Renal cortical epithelial cell (primary cell): ENCODE measurements around the gene SLC9A9. TPM values are rescaled to one million over a fixed set of nuclear protein-coding genes. Genes with fewer than 3 reads are reported as not detected.

Experiments
- DNase-seq: peaks from one replicate; pipeline ENCODE4 v3.0.0-alpha.2; 2011; ENCODE audit warnings: low read depth
- total RNA-seq: library from RNA; depleted of rRNA; stranded (reverse); fragments of >200 nt; gene quantifications from 2 replicates; pipeline ENCODE4 v1.2.3, GENCODE V29; 2014

Gene SLC9A9
- total RNA-seq, 1 donor from 2014 or later: 1.0 TPM

DNA sequence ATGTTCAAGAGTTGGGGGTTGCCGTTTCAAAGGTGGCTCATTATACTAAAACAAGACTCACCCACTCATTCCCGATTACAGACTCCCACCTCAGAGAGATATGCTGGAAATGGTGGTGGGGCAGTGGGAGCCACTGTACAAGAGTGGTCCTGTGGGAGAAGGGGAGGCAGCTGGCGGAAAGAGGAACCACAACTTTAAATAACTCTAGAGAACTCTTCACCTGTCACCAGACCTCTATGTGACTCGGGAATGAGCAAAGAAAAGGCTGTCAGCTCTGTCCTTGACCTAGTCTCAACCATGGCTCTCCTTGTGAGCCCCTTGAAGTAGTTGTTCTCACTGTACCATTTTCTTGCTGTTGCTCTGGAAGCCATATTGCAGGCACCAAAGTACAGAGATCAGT lies 434.9 kb downstream of the SLC9A9 start:
- DNase-seq: no peak

DNA sequence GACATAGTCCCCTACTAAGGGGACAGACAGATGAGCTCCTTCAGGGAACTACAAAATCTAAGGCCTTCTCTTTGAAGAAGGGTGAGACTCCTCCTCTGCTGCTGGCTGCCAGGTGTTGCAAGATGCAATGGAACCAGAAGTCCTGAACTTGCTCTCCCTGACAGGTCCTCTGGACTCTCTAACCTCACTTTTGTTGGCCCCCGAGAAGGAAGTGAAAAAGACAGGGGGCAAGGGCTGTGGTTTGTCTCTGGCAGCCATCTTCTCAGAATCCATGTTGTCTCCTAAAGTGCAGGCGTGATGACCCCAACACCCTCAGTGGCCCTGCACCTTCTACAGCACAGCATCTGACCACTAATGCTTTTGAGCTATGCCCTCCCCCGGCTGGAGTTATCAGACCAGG lies 436.2 kb downstream of the SLC9A9 start:
- DNase-seq: no peak

DNA sequence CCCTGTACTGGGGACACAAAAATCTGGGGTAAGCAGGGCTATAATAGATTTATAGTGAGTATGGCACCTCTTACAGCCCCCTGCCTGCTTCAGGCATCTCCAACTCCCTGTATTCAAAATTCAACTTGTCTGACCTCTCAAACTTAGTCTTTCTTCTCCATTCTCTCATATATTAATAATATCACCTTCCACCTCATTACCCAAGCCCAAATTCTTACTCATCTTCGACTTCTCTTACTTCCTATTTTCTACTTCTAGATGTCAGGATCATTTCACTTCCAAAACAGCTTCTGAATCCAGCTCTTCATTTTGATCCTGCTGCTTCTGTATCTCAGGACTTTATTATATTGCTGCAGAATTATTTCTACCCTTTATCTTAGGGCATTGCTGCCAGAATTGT lies 438.0 kb downstream of the SLC9A9 start:
- no peak for DNase-seq

DNA sequence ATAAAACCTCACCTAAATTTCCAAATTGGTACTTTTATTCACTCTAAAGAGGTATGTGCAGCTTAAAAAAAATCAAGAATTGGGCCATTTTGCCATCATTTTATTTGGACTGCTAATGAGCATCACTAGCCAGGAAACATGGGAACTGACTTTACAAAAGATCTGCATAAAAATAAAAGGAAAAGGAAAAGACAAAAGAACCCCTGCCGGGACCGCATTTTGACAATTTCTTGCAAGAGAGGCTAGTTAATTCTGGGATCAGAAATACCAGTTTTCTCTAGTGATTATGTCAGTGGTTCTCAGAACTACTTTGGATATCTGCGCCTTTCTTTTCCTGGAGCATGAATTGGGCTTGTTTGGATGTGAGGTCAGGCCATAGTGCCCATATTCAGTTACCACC lies 439.5 kb downstream of the SLC9A9 start:
- DNase-seq: no peak

DNA sequence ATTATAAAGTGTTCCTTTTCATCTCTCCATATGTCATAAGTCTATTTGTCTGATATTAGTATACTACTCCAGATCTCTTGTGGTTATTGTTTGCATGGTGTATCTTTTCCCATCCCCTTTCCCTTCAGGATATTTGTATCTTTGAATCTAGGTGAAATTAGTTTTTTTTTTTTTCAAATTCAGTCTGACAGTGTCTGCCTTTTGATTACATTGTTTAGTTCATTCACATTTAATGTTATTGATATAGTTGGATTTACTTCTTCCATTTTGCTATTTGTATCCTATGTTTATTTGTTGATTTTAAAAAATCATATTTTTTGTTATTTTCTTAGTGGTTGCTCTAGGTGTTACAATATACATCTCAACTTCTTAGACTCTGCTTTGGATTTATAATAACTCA lies 445.7 kb downstream of the SLC9A9 start:
- DNase-seq: no peak

DNA sequence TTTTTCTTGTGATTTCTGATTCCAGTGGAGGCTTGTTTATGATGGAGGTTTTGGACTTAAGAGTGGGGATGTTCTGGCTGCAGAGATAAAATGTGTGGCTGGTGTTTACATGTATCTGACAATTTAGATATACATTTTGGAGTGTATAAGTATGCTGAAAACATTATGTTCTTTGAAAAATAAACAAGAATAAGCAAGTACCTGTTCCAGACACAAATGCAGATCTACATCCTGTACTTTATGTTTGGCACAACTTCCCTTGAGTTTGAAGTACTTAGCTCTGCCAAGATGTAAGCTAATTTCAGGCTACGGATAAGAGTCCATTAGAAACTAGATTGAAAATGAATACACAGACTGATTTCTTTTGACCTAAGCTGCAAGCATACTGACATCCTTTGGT lies 451.5 kb downstream of the SLC9A9 start:
- no peak for DNase-seq

DNA sequence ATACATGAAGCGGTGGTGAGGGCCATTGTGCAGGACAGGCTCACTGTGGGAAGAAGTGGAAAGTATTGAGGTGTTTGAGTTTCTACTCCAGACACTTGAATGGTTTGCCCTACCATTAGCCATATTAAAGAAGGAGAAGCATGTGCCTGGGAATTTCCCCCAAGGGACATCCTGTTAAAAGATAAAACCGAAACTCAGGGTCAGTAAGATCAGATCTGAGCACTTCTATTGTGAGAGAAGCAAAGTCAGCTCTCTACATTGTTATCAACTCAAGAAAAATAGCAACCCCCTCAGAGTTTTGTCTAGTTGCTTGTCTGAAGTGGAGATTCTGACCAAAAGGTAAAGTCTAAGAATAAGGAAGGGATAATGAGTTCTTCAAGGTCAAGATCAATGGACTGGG lies 458.9 kb downstream of the SLC9A9 start:
- no peak for DNase-seq

DNA sequence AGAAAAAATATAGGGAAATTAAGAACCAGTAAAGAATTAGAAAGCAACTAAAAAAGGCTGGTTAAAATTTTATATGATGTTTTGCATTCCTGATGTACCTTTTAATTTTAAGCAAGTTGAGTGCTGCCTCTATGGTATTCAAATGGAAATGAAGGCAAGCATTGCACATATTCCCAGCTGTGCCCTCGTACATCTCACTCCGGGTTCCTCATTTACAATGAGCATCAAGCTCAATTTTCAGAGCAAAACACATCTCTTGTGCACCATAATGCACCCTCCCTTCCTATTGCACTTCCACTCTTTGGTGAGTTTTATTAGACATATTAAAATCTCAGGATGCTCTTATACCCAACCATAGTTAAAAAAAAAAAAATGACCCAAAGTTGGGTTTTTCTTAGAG lies 460.8 kb downstream of the SLC9A9 start:
- no peak for DNase-seq

DNA sequence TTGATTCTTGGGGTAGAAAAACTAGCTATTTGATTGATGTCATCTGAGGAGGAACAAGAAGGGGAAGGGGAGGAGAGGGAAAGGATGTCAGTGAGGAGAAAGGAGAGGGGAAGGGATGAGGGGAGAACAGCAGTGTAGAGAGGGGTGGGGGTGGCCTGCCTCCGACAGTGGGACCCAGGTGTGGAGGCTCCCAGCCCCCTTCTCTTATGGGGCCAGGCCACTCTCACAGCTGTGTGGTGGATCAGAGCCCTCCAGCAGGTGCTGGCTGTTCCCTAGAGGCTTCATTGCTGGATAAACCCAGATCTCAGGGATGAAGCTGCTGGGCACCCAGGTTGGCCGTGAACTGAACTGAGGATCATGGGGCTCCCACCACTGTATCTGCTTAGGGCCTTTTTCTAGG lies 464.2 kb downstream of the SLC9A9 start:
- no peak for DNase-seq

DNA sequence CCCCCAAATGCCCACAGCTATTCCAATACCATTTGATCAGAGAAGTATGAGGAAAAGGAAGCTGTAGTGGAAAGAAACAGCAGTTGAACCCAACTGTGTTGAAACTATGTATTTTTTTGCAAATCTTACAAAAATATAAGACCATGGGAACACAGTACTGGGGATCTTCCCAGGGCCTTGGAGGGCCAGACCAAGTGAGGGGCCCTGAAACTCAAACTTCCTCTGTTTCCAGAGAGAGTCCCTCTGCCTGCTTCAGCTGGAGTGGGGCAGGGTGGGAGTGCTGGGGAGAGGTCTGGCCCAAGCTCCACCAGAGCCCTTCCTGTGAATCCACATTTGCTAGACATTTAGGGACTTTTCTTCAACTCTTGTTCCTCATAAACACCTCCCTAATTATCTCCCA lies 464.8 kb downstream of the SLC9A9 start:
- no peak for DNase-seq

DNA sequence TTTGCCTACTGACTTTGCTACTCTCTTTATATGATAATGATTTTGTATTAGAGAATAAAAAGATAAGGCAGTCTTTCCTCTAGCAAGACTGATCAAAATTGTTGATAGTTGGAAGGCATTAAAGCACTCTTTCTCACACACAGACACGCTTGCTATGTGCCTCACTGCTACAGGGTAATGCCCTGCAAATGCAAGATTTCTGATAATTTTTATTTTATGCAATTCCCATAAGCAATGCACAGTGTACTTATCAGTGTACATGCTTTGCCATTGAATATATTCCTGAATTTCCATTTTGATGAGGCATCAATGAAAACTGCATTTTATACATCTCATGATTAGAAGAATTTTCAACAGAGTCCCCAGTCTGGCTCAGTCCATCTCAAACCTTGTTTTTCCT lies 465.5 kb downstream of the SLC9A9 start:
- no peak for DNase-seq

DNA sequence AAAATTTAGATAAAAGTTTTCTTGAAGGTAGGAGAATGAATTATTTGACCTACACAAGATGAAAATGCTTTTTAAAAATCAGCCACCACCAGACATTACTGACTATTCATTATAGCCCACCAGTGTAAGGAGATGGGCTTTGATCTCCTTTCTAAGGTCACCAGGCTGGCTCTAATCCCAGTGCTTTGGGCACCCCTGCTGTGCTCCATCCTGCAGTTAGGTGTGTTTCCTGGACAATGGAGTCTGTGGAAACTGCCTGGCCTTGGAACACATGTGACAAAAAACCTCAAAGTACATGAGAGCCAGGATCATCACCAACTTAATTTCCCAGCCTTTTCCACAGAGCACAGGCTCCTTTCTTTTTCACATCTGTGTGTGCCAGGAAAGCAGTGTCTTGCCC lies 467.8 kb downstream of the SLC9A9 start:
- DNase-seq: no peak

DNA sequence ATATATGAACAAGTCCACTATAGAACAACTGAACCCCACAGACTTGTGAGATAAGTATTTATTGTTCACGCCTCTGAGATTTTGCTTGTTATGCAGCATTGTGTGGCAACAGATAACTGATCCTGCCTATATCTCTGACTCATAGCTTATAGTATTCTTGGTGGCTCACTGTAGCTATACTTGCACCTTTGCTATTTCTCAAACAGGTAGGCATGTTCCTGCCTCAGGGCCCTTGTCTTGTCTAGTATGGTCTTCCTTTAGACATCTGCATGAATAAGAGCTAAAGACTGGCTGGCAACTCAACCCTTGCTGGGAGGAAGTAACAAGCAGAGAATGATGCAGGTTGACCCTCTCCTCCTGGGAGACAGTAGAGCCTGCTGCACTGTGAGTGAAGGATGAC lies 472.6 kb downstream of the SLC9A9 start:
- no peak for DNase-seq

DNA sequence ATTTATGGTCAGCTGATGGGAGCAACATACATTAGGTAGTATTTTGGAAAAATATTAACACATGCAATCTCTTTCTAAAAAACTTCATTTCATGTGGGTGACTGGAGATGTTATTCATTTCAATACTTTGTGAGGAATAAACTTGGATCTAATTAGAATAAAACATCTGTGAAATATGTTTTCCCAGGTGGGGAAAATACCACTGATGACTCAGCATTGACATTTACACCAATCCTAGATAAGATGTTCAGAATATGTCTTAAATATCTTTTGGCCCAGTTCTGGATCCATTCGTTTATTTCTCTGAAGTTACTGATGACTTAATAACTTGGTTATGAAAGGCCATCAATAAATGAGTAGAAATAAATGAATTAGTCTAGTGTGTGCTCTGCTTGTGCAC lies 481.1 kb downstream of the SLC9A9 start:
- DNase-seq: no peak

DNA sequence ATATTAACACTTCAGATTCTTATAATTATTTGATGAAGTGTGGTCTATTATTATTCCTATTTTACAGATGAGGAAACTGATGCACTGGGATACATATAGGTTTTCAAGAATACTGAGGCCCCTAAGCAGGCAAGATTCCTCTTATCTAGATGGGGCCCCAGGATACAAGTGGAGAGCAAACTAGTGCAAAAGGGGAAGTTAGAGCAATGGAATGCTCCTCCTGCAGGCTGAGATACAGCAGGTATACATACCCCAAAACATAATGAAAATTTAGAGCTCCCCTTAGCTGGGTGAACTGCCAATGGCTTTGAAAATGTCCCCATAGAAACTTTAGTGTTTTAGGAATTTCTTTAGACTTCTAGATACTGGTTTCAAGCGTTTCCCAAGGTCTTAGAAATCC lies 481.6 kb downstream of the SLC9A9 start:
- DNase-seq: no peak

DNA sequence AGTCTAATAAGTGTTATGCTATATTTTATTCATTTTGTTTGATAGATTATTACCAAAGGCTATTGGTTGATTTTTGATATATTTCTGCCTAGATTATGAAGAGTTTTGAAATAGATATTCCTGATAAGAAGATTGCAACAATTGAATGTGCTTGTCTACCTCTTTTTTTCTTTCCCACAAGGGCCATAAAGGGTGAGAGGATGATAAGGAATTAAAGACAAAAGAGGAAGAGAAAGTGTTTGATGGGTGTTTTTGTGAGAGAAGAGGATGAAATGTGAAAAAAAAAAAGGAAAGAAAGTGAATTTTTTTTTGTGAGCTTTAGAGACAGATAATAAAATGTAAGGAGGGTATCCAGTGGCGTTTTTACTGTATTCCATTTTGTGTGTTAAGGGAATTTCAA lies 484.3 kb downstream of the SLC9A9 start:
- DNase-seq: no peak

DNA sequence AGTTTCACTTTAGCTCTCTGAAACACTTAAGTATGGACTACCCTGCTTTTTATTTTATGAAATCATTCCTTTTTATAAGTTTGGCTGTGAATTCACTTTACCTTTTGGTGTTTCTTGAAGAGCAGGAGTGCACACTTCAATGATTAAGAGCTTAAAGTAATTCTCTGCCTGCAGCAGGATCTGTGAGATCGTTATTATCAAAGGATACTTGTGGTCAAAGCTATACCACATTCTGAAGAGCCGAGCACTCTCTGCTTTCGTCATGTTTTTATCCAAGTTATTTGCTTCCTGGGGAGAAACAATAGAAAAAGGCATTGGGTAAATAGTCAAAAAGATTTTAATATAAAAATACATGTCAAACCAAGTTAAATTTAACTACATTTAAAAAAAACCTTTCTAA lies 485.0 kb downstream of the SLC9A9 start:
- DNase-seq: peak; percentile 65

DNA sequence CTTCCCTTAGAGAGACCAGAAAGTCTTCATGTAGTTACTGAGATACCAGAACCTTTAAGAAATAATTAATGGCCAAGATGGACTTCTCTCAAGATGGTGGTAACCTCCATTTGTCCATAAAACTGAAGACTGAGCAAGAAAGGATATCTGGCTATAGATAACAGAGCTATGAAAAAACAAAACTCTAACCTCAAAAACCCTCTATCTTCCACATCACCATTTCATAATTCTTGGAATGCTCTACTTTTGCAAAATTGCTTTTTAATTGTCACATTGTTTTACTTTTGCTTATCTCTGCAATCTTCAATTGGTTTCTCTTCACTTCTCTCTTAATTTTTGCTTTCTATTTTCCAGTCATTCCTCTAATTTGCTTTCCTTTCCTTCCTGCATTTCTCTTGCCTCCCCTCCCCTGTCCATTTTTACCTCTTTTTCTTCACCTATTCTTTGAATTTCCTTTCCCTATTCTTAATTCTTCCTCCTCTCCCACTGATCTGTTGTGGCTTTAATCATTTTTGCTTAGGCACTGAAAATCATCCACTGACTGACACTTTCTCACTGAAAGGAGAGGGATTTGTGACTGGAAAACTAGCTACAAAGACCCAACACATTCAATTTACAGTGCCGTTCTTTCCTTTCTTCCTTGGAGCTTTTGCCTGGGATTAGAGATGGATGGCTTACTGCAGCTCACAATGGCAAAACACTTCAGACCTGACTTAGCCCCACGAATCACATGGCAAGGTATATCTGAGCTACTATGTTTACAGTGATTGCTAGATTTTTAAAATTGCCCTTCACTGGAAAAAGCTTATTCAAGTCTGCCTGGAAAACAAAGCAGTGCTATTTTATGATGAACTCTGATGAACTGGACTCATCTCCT lies 485.9 kb downstream of the SLC9A9 start:
- DNase-seq: no peak

DNA sequence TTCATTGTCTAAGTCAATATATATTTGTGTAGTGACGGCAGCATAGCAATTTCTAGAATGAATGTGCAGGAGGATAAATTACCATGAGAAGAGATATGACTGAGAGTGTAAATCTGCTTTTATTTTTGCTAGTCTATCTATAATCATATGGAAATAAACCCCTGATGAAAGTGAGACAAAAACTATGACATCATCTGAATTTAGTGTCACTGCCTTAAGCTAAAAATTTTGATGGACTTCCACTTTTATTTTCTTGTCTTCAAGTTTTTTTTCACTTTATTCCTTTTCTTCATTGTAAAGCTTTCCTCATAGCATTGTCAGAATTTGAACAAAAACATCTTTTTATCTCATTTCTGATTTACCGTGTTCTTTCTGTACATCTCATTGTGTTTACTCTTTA lies 486.7 kb downstream of the SLC9A9 start:
- no peak for DNase-seq

DNA sequence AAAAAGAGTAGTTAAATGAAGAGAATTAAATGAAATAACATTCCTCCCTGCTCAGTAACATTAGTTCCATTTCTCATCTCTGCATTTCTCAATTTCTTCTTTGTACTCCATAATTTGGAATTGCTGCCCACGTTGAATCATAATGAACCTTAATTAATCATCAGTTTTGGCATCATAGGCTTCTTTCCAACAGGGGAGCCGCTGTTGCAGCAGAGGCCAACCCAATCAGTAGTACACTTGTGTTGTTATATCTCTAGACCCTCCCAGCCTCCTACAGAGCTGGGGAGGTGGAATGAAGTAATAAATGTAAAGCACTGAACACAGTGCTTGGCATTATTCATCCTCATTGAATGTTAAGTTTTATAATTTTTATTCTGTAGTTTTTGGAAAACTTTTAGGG lies 488.0 kb downstream of the SLC9A9 start:
- no peak for DNase-seq

DNA sequence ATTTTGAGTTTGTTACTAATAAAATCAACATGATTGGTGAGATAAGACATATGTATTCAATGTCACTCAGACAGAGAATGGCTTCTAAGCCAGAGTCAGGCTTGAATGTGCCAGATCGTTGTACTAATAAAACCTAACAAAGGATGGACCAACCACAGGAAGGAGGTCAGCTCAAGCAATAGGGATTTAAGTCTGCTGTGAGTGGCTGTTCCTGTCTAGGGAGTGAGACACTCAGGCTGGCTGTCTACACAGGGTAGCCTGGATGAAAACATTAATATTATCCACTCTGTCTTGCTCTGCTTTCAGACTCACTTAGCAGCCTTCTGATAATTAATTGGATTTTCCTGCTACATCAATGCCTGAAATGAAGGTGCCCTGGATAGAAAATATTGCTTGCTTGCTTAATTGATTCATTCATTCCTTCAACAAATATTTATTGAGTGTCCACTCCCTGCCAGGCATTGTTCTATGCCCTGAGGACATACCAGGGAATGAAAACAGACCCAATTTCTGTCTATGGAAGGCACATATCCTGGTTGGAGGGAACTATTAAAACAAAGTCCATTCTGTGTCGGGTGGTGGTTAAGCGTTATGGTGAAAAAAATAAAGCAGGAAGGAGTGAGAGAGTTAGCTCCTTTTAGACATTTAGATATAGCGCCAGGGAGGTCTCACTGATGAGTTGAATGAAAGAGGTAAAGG lies 489.3 kb downstream of the SLC9A9 start:
- no peak for DNase-seq

DNA sequence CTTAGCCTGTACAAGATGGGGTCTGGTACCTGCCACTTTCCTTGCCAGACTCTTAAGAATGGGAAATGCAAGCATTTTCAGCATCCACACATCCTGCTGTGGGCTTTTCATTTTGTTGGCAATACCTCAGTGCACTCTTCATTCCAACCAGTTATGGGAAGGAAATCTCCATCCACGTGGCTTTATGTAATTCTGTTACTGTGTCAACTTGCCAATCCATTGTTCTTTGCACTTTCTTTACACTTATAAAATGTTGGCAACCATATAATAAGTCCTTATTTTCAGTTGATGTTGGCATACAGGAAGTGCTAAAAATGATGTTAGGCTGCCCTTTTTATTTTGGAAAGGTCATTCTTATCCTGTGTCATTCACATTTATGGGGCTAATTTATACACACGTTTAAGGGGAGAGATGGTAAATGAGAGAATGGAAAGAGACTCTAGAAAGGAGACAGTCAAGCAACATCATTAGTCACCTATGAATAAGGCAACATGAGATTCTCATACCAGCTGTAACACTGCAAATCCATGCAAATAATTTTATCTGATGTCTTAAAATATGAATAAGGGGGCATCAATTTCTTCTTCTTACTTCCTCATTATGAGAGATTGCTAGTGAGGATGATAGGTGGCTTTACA lies 490.0 kb downstream of the SLC9A9 start:
- DNase-seq: no peak

DNA sequence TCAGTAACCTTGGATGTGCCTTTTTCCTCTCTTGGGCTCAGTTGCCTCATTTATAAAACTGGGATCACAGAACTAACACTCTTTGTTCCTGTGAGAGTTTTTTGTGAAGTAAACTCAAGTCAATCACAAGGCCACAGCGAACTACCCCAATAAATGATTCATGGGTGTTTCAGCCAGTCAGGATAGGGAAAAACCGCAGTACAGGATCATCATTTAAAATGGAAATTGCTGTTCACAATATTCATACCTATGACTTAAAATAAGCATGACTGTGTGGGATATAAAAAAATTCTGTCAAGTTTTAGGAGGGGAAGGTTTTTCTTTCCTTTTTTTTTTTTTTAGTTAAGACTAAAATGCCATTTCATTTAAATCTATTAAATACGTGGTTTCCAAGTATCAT lies 490.6 kb downstream of the SLC9A9 start:
- DNase-seq: no peak
